SU-DHL-6 (cell line): ENCODE data around the gene ZNF844.

Experiments used
- H2AFZ ChIP-seq: fragments of 200-600 bp; sonication (generic); 2 replicates; pipeline ENCODE4 v1.6.1; 2014; ENCODE audit warnings: low read depth, mild to moderate bottlenecking, moderate library complexity, mixed read lengths, antibody characterized with exemption, low read length; ENCODE audit not compliant: severe bottlenecking
- H3F3A ChIP-seq: fragments of 200-600 bp; shearing (Covaris generic); 2 replicates; pipeline ENCODE4 v1.6.0; 2016; ENCODE audit warnings: antibody characterized with exemption, mild to moderate bottlenecking; ENCODE audit not compliant: insufficient read depth
- H3K27ac ChIP-seq: fragments of 200-600 bp; sonication (generic); 2 replicates; pipeline ENCODE4 v1.5.1; 2016; ENCODE audit warnings: low read depth, mild to moderate bottlenecking, low read length, moderate library complexity, mixed read lengths
- H3K27me3 ChIP-seq: fragments of 200-600 bp; sonication (generic), shearing (Covaris generic); 2 replicates; pipeline ENCODE4 v1.6.0; 2014; ENCODE audit warnings: mild to moderate bottlenecking, low read length
- H3K36me3 ChIP-seq: fragments of 200-600 bp; sonication (generic); 2 replicates; pipeline ENCODE4 v1.6.1; 2014; ENCODE audit warnings: mild to moderate bottlenecking, low read length, mixed read lengths
- H3K4me2 ChIP-seq: fragments of 300-600, 200-600 bp; shearing (Covaris generic), sonication (generic); 2 replicates; pipeline ENCODE4 v1.6.0; 2014; ENCODE audit warnings: low read length, low read depth, mild to moderate bottlenecking; ENCODE audit not compliant: poor library complexity, severe bottlenecking
- H3K4me3 ChIP-seq: fragments of 200-600 bp; sonication (generic); 2 replicates; pipeline ENCODE4 v1.5.1; 2014; ENCODE audit warnings: antibody characterized with exemption, low read length, mild to moderate bottlenecking, mixed read lengths; ENCODE audit not compliant: insufficient read depth, poor library complexity, severe bottlenecking
- H3K79me2 ChIP-seq: fragments of 200-600 bp; sonication (generic); 2 replicates; pipeline ENCODE4 v1.6.1; 2014; ENCODE audit warnings: mild to moderate bottlenecking, low read length, moderate library complexity; ENCODE audit not compliant: insufficient read depth
- H3K9ac ChIP-seq: fragments of 200-600 bp; sonication (generic); 2 replicates; pipeline ENCODE4 v1.7.0; 2014; ENCODE audit warnings: mild to moderate bottlenecking, low read length
- H3K9me2 ChIP-seq: fragments of 200-600 bp; sonication (generic); replicated peaks from 2 replicates; pipeline ENCODE4 v1.6.1; 2014; ENCODE audit warnings: low read length; ENCODE audit not compliant: insufficient read depth
- H3K9me3 ChIP-seq: fragments of 200-600 bp; sonication (generic); 2 replicates; pipeline ENCODE4 v1.6.1; 2014; ENCODE audit warnings: low read length, mixed read lengths; ENCODE audit not compliant: insufficient read depth
- H4K20me1 ChIP-seq: fragments of 200-600 bp; sonication (generic); 2 replicates; pipeline ENCODE4 v1.6.1; 2014; ENCODE audit warnings: low read depth, mild to moderate bottlenecking, antibody characterized with exemption, low read length, moderate library complexity, mixed read lengths
- CTCF ChIP-seq: fragments of 200-600 bp; sonication (generic); IDR thresholded peaks from one replicate; pipeline ENCODE4 v1.5.1; 2017; ENCODE audit warnings: antibody characterized with exemption, mild to moderate bottlenecking, low read length, moderate library complexity; ENCODE audit not compliant: insufficient read depth, poor library complexity, severe bottlenecking
- EZH2phosphoT487 ChIP-seq: fragments of 200-600 bp; sonication (generic), shearing (Covaris generic); conservative IDR thresholded peaks from 2 replicates; pipeline ENCODE4 v1.6.1; 2018; ENCODE audit warnings: mild to moderate bottlenecking, antibody characterized with exemption, low read length, moderate library complexity, mixed read lengths

The ZNF844 gene

GRCh38 chr19:12111176-12111575 lies 46.6 kb downstream of the ZNF844 start:
- Histone ChIP-seq H3K9me2 (no peaks in the 10 kb centered on the region), H2AFZ (no peak overlapping the region), H4K20me1 (no peaks in the 10 kb centered on the region), H3K79me2 (no peaks in the 10 kb centered on the region), H3K4me2 (no peak overlapping the region), H3K9me3 (no peaks in the 10 kb centered on the region), H3K27me3 (no peaks in the 10 kb centered on the region), H3K4me3 (no peak overlapping the region), H3K27ac (no peak overlapping the region), H3K9ac (no peak overlapping the region), H3F3A (no peaks in the 10 kb centered on the region), H3K36me3 (no peaks in the 10 kb centered on the region)
- TF ChIP-seq EZH2phosphoT487 (no peak), CTCF (no peak)

GRCh38 chr19:12111943-12112637 lies 47.6 kb downstream of the ZNF844 start:
- Histone ChIP-seq H4K20me1 (no peaks in the 10 kb centered on the region), H3K36me3 (no peaks in the 10 kb centered on the region), H3K9me3 (no peaks in the 10 kb centered on the region)

GRCh38 chr19:12112701-12113100 lies 48.2 kb downstream of the ZNF844 start:
- Histone ChIP-seq H3F3A (no peaks in the 10 kb centered on the region), H3K27ac (no peak overlapping the region), H2AFZ (no peak overlapping the region), H3K9me2 (no peaks in the 10 kb centered on the region), H3K4me2 (no peak overlapping the region), H4K20me1 (no peaks in the 10 kb centered on the region), H3K9ac (no peak overlapping the region), H3K27me3 (no peaks in the 10 kb centered on the region), H3K79me2 (no peaks in the 10 kb centered on the region), H3K36me3 (no peaks in the 10 kb centered on the region), H3K4me3 (no peak overlapping the region), H3K9me3 (no peaks in the 10 kb centered on the region)
- no peak for TF ChIP-seq EZH2phosphoT487
- no peak for TF ChIP-seq CTCF

More at GRCh38 chr19:12111943-12112637, 47.6 kb downstream of the ZNF844 start:
- no peak for TF ChIP-seq CTCF
- TF ChIP-seq EZH2phosphoT487: no peak
- no peaks in the 10 kb centered on the region for H3K27me3 ChIP-seq
- H3K4me2 ChIP-seq: no peak overlapping the region
- no peaks in the 10 kb centered on the region for H3K79me2 ChIP-seq
- no peak overlapping the region for H3K27ac ChIP-seq
- H3K4me3 ChIP-seq: no peak overlapping the region
- H3K9ac ChIP-seq: no peak overlapping the region
- H3K9me2 ChIP-seq: no peaks in the 10 kb centered on the region
- H2AFZ ChIP-seq: no peak overlapping the region
- H3F3A ChIP-seq: no peaks in the 10 kb centered on the region
